H9 (cell line): ENCODE measurements around the gene NPY4R2. TPM values are rescaled to one million over a fixed set of nuclear protein-coding genes. Genes with fewer than 3 reads are reported as not detected.
"Not testable (repeated sequence)": the region's sequence is repeated elsewhere in the genome, so short reads cannot be mapped to it uniquely, and the experiment has no call there.

Source experiments
- DNase-seq: peaks from one replicate; pipeline ENCODE4 v3.0.0-alpha.2; 2017
- H2AFZ ChIP-seq: one replicate; pipeline ENCODE4 v1.6.1; 2013; ENCODE audit warnings: mild to moderate bottlenecking, low read length, control low read depth, moderate library complexity
- H2AK5ac ChIP-seq: 2 replicates; pipeline ENCODE4 v1.6.1; 2013; ENCODE audit warnings: low read length, control low read depth, mixed read lengths; ENCODE audit not compliant: insufficient read length
- H2BK120ac ChIP-seq: one replicate; pipeline ENCODE4 v1.6.1; 2013; ENCODE audit warnings: low read depth, mild to moderate bottlenecking, low read length, control low read depth, inconsistent platforms; ENCODE audit not compliant: poor library complexity, severe bottlenecking
- H2BK12ac ChIP-seq: 2 replicates; pipeline ENCODE4 v1.6.1; 2013; ENCODE audit warnings: low read length, control low read depth, mixed read lengths, low read depth; ENCODE audit not compliant: insufficient read length
- H2BK15ac ChIP-seq: 2 replicates; pipeline ENCODE4 v1.6.1; 2013; ENCODE audit warnings: low read depth, low read length, control low read depth
- H2BK20ac ChIP-seq: one replicate; pipeline ENCODE4 v1.6.1; 2013; ENCODE audit warnings: low read depth, mild to moderate bottlenecking, low read length, control low read depth, inconsistent platforms; ENCODE audit not compliant: poor library complexity, severe bottlenecking
- H2BK5ac ChIP-seq: 2 replicates; pipeline ENCODE4 v1.6.1; 2013; ENCODE audit warnings: low read length, control low read depth, mixed read lengths; ENCODE audit not compliant: insufficient read length
- H3K14ac ChIP-seq: 2 replicates; pipeline ENCODE4 v1.6.1; 2013; ENCODE audit warnings: low read length, control low read depth; ENCODE audit not compliant: insufficient read depth
- H3K18ac ChIP-seq: 2 replicates; pipeline ENCODE4 v1.6.1; 2013; ENCODE audit warnings: low read depth, mild to moderate bottlenecking, mixed read lengths, low read length, control low read depth; ENCODE audit not compliant: insufficient read length
- H3K23ac ChIP-seq: 2 replicates; pipeline ENCODE4 v1.6.1; 2013; ENCODE audit warnings: low read length, control low read depth, mixed read lengths, low read depth; ENCODE audit not compliant: insufficient read length
- H3K23me2 ChIP-seq: 2 replicates; pipeline ENCODE4 v1.6.1; 2013; ENCODE audit warnings: low read depth, mild to moderate bottlenecking, mixed read lengths, low read length, control low read depth; ENCODE audit not compliant: insufficient read length, poor library complexity, severe bottlenecking
- H3K27ac ChIP-seq: 2 replicates; pipeline ENCODE4 v1.5.1; 2013; ENCODE audit warnings: low read length, control low read depth, mixed read lengths, low read depth; ENCODE audit not compliant: insufficient read length
- H3K27me3 ChIP-seq: 2 replicates; pipeline ENCODE4 v1.6.1; 2013; ENCODE audit warnings: low read length, control low read depth, inconsistent platforms; ENCODE audit not compliant: insufficient read depth
- H3K4ac ChIP-seq: 2 replicates; pipeline ENCODE4 v1.6.1; 2013; ENCODE audit warnings: low read depth, mild to moderate bottlenecking, control low read depth, inconsistent platforms, low read length, moderate library complexity
- H3K4me1 ChIP-seq: 2 replicates; pipeline ENCODE4 v1.6.1; 2013; ENCODE audit warnings: low read length, control low read depth, inconsistent platforms; ENCODE audit not compliant: insufficient read depth
- H3K4me2 ChIP-seq: 2 replicates; pipeline ENCODE4 v1.6.1; 2013; ENCODE audit warnings: low read length, control low read depth, mixed read lengths; ENCODE audit not compliant: insufficient read length, insufficient read depth
- H3K56ac ChIP-seq: 2 replicates; pipeline ENCODE4 v1.6.1; 2013; ENCODE audit warnings: low read depth, mild to moderate bottlenecking, mixed read lengths, low read length, control low read depth; ENCODE audit not compliant: insufficient read length
- H3K79me1 ChIP-seq: 2 replicates; pipeline ENCODE4 v1.6.1; 2013; ENCODE audit warnings: low read depth, mild to moderate bottlenecking, moderate library complexity, low read length, control low read depth, inconsistent platforms; ENCODE audit not compliant: insufficient read depth, poor library complexity, severe bottlenecking
- H3K79me2 ChIP-seq: 2 replicates; pipeline ENCODE4 v1.6.1; 2013; ENCODE audit warnings: low read length, control low read depth, inconsistent platforms; ENCODE audit not compliant: insufficient read depth
- H3K9ac ChIP-seq: 2 replicates; pipeline ENCODE4 v1.6.1; 2013; ENCODE audit warnings: low read length, control low read depth, mixed read lengths; ENCODE audit not compliant: insufficient read length; ENCODE audit errors: extremely low read depth
- H3K9me3 ChIP-seq: one replicate; pipeline ENCODE4 v1.6.1; 2013; ENCODE audit warnings: low read depth, low read length, inconsistent platforms; ENCODE audit not compliant: control insufficient read depth
- H3T11ph ChIP-seq: one replicate; pipeline ENCODE4 v1.6.1; 2013; ENCODE audit warnings: mild to moderate bottlenecking, low read length, control low read depth, inconsistent platforms
- H4K20me1 ChIP-seq: one replicate; pipeline ENCODE4 v1.6.1; 2013; ENCODE audit not compliant: control insufficient read depth, insufficient read length, insufficient read depth
- H4K5ac ChIP-seq: 2 replicates; pipeline ENCODE4 v1.6.1; 2013; ENCODE audit warnings: low read depth, mild to moderate bottlenecking, mixed read lengths, low read length, control low read depth; ENCODE audit not compliant: insufficient read length
- H4K8ac ChIP-seq: replicated peaks from 2 replicates; pipeline ENCODE4 v1.6.1; 2013; ENCODE audit warnings: low read length, control low read depth, mixed read lengths, low read depth; ENCODE audit not compliant: insufficient read length
- H4K91ac ChIP-seq: 2 replicates; pipeline ENCODE4 v1.6.1; 2013; ENCODE audit warnings: low read depth, mild to moderate bottlenecking, moderate library complexity, mixed read lengths, low read length, control low read depth; ENCODE audit not compliant: insufficient read length
- H3K27ac Mint-ChIP-seq, 3 experiments: 2 replicates in 2 of 3; 3 replicates in 1 of 3; pipeline ENCODE4 v1.8.0; 2020 to 2021; ENCODE audit warnings: mixed read lengths in 3 of 3, mild to moderate bottlenecking in 1 of 3, moderate library complexity in 1 of 3
- H3K27me3 Mint-ChIP-seq: 2 replicates; pipeline ENCODE4 v1.8.0; 2021; ENCODE audit warnings: low read depth, mild to moderate bottlenecking, moderate library complexity, mixed read lengths
- H3K36me3 Mint-ChIP-seq, 3 experiments: 2 replicates in 2 of 3; 3 replicates in 1 of 3; pipeline ENCODE4 v1.8.0; 2020 to 2021; ENCODE audit warnings: low read depth in 3 of 3, mixed read lengths in 3 of 3; ENCODE audit not compliant: insufficient read depth in 1 of 3
- H3K4me1 Mint-ChIP-seq, 2 experiments: 2 replicates each; pipeline ENCODE4 v1.8.0; 2020; ENCODE audit warnings: mixed read lengths in 2 of 2
- H3K4me3 Mint-ChIP-seq, 2 experiments: 2 replicates in 1 of 2; 3 replicates in 1 of 2; pipeline ENCODE4 v1.8.0; 2020 to 2021; ENCODE audit warnings: mild to moderate bottlenecking in 2 of 2, mixed read lengths in 2 of 2, moderate library complexity in 1 of 2
- H3K9me3 Mint-ChIP-seq, 2 experiments: 2 replicates in 1 of 2; 3 replicates in 1 of 2; pipeline ENCODE4 v1.8.0; 2020; ENCODE audit warnings: mild to moderate bottlenecking in 2 of 2, mixed read lengths in 2 of 2, moderate library complexity in 1 of 2
- WGBS: extraction: QIAGEN DNeasy Blood & Tissue Kit; methylation state at CpG from one replicate; pipeline ENCODE4 v1.1.7; 2013; ENCODE audit warnings: missing lambda C conversion rate, low lambda C conversion rate, mixed read lengths; ENCODE audit not compliant: insufficient read length; ENCODE audit errors: extremely low coverage; 5-methylcytosine and 5-hydroxymethylcytosine counted together
- total RNA-seq: library from RNA; stranded (reverse); gene quantifications from 2 replicates; pipeline ENCODE4 v1.2.1, GENCODE V29; 2021

NPY4R2 gene
- total RNA-seq, 1 experiment from 2014 or later: 0.13 TPM

GRCh38 chr10:47932824-47933223 is 14.4 kb downstream of the NPY4R2 start:
- not testable (repeated sequence) for H3K9me3 Mint-ChIP-seq
- WGBS: no CpG with 5 or more reads among the region's 1 CpG

GRCh38 chr10:47933462-47933861 is 15.0 kb downstream of the NPY4R2 start:
- not testable (repeated sequence) for H2BK20ac ChIP-seq, H3K27me3 ChIP-seq, H3K4ac ChIP-seq, H3K18ac ChIP-seq, H3K27me3 Mint-ChIP-seq, H3K79me1 ChIP-seq, H2BK15ac ChIP-seq, H3K56ac ChIP-seq, H4K91ac ChIP-seq, H3T11ph ChIP-seq, H3K4me3 Mint-ChIP-seq, H3K79me2 ChIP-seq, H2BK120ac ChIP-seq, H3K4me2 ChIP-seq, H2BK12ac ChIP-seq, H3K9me3 ChIP-seq, H2AK5ac ChIP-seq, H4K5ac ChIP-seq, DNase-seq, H4K20me1 ChIP-seq, H3K36me3 Mint-ChIP-seq, H2AFZ ChIP-seq, H3K27ac Mint-ChIP-seq, H3K4me1 ChIP-seq, H3K9ac ChIP-seq, H3K14ac ChIP-seq, H3K23ac ChIP-seq, H3K27ac ChIP-seq, H4K8ac ChIP-seq, H3K9me3 Mint-ChIP-seq, H3K4me1 Mint-ChIP-seq, H2BK5ac ChIP-seq, H3K23me2 ChIP-seq
- WGBS: no CpG with 5 or more reads among the region's 6 CpGs

More at GRCh38 chr10:47932824-47933223, 14.4 kb downstream of the NPY4R2 start:
- not testable (repeated sequence) for H2AK5ac ChIP-seq, H3K9me3 ChIP-seq, H2BK20ac ChIP-seq, H3K4me1 Mint-ChIP-seq, H3K27me3 Mint-ChIP-seq, H4K5ac ChIP-seq, H3K27me3 ChIP-seq, H2AFZ ChIP-seq, H3K79me2 ChIP-seq, H3K36me3 Mint-ChIP-seq, H3K23ac ChIP-seq, H4K8ac ChIP-seq, H2BK15ac ChIP-seq, H3K4me1 ChIP-seq, H2BK5ac ChIP-seq, DNase-seq, H4K20me1 ChIP-seq, H3K14ac ChIP-seq, H3K9ac ChIP-seq, H2BK12ac ChIP-seq, H3T11ph ChIP-seq, H4K91ac ChIP-seq, H3K27ac ChIP-seq, H3K79me1 ChIP-seq, H3K23me2 ChIP-seq, H3K4ac ChIP-seq, H3K4me3 Mint-ChIP-seq, H3K56ac ChIP-seq, H3K27ac Mint-ChIP-seq, H3K4me2 ChIP-seq, H2BK120ac ChIP-seq, H3K18ac ChIP-seq
